Head of caudate nucleus (tissue), 42 donors: Measurements from ENCODE around the gene TM9SF2.
"Not testable (repeated sequence)": the region's sequence is repeated elsewhere in the genome, so short reads cannot be mapped to it uniquely, and the experiment has no call there.

Experiments
- DNase-seq, 42 donors: peaks; one replicate each; pipeline versions ENCODE4 v3.0.0 to v3.0.0-alpha.2; 2020 to 2021; ENCODE audit warnings: mixed read lengths in 7 of 42
- intact Hi-C: fragments of 100-400 bp; cut with DNase I; formaldehyde crosslinking; loops from one replicate; pipeline ENCODE4 v1.15.0; 2022

Gene TM9SF2

DNA sequence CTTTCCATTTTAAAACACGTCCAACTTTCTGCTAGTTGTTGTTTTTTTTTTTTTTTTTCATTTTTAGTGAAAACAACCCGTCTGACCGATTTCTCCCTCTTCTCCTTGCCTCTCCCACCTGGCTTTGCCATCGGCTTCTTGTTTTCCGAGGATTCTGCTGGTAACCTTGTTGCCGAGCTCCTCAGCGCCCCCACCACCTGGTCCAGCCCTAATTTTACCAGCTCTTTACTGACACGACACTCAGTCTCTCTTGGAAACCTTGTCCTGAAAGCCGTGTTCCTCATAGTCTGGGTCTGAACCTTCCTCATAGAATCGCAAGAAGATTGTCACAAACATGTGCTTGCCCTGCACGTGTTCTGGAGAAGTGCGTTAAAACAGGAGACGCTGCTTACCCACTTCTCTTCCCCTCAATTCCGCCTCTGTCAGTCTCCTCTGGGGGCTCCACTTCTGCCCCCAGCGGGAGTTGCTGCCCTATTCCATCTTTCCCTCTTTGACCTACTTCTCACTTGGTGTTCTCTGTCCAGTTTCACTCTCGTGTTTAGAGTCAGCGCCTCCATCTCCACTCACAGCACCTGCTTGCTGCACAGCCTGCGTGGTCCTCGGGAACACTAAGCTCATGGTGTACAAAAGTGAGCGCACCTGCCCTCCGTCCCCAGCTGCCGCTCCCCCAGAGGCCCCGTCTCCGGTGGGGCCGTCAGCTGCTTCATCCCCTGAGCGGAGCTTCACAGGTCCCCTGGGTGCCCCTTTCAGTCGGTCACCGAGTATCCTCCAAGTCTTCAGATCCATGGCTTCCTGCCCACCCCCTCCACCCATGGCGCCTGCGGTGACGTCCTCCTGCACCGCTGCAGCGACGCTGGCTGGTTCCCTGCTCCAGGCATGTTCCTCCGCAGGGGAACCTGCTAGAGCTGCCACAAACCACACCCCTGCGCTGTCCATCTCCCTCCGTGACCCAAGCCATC is 65.1 kb downstream of the TM9SF2 start:
- intact Hi-C loops = no loop called here

DNA sequence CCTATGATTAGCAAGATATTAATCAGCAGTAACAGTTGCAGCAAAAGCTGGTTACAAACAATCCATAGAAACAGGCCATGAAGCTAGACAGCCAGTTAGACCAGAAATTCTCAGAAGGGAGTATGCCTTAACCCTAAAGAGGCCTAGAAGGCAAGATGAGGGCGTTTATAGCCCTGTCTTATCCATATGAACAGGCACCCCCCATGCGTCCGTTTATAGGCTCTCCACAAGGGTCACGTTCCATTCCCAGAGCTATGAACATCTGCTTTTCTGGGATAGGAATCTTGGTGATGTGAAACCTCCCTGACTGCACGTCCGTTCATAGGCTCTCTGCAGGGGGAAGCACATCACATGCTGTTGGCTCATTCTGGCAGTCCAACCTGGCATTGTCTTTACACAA is 67.6 kb downstream of the TM9SF2 start:
- intact Hi-C loops = not testable (repeated sequence)

More for the DNA sequence above, 65.1 kb downstream of the TM9SF2 start:
- no peak for DNase-seq

DNA sequence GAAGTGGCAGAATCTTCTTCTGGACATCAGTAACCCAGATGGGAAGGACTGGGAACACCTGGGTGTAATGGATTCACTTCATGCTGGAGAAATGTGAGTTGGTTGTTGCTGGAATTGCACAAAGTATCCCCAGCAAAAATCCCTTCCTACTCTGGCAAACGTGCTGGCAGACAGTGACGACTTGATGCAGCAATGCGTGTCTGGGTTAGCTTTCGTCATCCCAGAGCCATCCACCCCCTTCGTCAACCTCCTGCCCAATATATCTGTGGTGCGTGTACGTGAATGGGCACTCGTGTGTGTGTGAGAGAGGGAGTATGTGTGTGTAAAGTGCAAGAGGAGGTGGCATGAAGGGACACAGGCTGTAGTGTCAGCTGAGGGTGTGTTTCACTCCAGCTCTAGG is 70.9 kb downstream of the TM9SF2 start:
- DNase-seq = no peak
- intact Hi-C loops = no loop called here

More for the DNA sequence above, 67.6 kb downstream of the TM9SF2 start:
- not testable (repeated sequence) for DNase-seq

DNA sequence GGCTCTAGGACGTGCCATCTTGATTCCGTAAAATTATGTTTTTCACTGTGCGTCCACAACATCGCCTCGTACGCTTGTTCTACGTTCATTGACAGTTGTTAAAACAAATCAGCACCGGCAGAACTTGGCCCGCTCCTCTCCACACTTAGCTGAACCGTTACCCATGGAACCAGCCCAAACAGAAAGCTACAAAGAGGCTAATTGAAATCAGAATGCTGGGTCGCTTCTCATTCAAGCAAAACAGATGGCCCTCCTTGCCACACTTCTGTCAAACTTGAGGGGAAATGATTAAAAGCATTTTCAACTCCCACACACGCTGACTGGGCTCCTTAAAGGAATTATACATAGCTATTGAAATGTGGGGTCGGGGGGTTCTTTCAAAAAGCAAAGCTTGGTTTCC is 71.6 kb downstream of the TM9SF2 start:
- DNase-seq = no peak
- intact Hi-C loops = no loop called here

DNA sequence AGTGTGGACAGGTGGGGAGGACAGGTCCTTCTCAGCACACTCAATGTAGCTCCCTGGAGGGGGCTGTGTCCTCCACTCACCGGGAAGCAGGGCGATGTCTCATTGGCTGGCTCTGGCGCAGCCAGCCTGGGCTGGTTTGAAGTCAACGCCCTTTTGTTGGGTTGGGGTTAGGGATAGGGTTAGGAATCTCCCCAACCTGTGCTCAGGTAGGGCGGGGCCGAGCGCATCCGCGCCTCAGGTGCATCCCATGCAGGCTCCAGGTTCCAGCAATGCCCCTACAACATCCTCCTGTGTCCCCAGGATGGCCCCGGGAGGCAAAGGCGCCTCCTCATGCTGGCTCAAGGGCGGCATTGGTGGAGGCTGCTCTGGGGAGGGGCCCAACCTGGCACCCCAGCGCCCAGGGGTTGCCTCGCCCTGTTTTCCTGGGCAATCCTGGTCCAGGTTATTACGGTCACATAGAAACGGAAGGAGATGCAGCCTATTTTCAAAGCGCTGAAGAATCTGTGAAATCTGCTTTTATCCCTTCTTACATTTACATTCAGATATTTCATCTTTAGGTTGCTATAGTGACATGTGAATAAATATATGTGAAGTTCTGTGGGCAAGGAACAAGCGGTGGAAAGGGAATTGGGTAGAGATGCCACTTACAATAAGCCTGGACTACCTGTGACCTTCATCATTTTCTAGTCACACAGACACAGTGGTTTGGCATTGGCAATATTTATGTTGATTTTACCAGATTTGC is 74.3 kb downstream of the TM9SF2 start:
- intact Hi-C loops = no loop called here
- peak in 14 of 42 donors; percentile 7 to 57 (median 30) for DNase-seq

DNA sequence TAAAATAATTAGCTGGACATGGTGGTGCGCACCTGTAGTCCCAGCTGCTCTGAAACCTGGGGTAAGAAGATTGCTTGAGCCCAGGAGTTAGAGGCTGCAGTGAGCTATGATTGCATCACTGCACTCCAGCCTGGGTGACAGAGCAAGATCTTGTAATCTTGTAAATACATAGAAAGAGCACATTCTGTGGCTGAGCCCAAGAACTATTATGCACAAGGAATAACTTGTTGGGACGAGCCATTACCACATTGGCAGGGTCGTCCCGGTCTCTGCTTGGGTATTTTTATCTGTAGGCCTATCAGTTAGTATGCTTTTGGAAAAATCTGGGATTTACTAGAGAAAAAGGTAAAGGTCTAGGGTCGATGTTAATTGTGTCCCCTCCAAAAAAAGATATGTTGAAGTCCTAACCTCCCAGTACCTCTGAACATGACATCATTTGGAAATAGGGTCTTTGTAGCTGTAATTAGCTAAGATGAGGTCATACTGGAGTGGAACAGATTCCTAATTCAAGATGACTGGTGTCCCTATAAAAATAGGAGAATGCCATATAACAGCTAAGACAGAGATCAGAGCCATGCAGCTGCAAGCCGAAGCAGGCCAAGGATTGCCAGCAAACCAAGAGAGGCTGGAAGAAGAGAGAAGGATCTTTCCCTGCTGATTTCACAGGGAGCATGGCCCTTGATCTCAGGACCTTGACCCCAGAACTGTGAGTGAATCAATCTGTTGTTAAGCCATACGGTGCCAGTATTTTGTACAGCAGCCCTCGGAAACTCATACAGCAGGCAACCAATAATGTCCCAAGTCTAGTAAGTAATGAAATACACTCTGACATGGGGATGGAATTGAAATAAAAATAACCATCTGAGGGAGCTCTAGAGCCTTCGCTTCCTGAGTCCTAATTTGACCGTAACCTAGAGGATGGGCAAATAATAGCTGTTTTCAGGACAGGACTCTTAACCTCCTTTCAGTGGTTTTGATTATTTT is 77.0 kb downstream of the TM9SF2 start:
- intact Hi-C loops = no loop called here
- DNase-seq = no peak

DNA sequence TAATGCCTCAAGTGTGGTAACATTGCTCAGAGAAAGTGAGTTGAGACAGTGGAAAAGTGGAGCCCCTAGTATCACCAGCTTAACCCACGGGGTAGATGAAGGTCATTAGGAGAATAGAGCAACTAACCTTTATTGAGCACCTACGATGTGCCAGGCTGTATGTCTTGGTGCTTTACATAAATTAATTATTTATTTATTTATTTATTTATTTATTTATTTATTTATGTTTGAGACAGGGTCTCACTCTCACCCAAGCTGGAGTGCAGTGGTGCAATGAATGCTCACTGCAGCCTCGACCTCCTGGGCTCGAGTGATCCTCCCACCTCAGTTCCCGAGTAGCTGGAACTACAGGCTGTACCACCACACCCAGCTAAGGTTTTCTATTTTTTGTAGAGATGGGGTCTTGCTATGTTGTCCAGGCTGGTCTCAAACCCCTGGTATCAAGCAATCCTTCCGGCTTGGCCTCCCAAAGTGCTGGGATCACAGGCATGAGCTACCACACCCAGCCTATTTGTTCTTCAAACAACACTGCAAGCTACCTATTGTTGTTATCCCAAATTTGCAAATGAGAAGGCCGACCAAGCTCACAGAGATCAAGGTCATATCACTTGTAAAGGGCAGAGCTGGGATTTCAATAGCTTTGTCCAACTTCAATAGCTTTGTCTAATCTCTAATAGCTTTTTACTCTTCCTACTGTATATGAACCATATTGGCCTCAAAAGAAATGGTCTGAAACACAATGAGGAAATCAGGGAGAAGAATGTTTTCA is 79.4 kb downstream of the TM9SF2 start:
- intact Hi-C loops = no loop called here
- DNase-seq = no peak

DNA sequence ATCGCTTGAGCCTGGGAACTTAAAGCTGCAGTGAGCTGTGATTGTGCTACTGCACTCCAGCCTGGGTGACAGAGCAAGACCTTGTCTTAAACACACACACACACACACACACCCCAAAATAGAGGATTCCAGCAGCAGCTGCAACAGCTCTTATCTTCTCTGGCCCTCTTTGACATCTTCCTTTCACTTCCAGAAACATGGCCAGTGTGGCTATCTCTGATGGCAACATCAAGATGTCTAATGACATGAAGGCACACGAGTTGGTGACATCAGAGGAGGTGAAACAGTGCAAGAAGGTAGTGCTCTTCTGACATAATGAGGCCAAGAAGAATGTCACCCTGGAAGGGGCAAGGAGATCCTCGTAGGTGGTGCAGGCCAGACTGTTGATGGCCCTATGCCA is 81.2 kb downstream of the TM9SF2 start:
- intact Hi-C loops = no loop called here
- DNase-seq = no peak

DNA sequence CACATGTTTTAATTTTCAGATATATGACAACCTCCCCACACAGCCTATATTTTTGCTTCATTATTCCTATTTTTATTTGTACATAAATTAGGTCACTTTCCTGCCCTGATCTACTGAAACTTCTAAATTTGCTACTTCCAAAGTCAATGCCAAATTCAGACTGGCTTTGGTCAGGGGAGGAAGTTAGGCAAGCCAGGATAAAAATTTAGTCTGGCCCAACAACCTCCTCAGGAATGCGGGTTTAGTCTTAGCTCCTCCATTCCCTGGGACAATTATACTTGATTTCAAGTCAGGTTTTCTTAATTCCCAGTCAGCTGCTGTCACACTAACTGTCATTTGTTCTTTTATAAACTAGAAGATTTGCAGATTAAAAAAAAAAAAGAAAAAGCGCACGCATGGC is 84.3 kb downstream of the TM9SF2 start:
- DNase-seq = no peak
- intact Hi-C loops = no loop called here

DNA sequence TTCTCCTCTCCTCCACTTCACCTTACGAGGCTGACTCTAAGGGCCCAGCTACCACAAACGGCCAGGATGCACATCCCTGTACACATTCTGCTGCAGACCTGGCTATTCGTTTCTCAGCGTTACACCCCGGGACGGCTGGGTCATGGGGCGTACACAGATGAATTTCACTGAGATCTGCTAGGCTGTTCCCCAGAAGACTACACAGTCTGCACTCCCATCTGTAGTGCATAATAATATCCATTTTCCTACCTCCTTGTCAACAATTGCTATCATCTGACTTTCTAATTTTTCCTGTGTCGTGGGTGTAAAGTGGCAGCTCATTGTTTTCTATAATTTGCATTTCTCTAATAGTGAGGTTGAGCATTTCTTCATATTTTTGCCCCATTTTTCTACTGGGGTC is 85.7 kb downstream of the TM9SF2 start:
- no peak for DNase-seq
- intact Hi-C loops = no loop called here

DNA sequence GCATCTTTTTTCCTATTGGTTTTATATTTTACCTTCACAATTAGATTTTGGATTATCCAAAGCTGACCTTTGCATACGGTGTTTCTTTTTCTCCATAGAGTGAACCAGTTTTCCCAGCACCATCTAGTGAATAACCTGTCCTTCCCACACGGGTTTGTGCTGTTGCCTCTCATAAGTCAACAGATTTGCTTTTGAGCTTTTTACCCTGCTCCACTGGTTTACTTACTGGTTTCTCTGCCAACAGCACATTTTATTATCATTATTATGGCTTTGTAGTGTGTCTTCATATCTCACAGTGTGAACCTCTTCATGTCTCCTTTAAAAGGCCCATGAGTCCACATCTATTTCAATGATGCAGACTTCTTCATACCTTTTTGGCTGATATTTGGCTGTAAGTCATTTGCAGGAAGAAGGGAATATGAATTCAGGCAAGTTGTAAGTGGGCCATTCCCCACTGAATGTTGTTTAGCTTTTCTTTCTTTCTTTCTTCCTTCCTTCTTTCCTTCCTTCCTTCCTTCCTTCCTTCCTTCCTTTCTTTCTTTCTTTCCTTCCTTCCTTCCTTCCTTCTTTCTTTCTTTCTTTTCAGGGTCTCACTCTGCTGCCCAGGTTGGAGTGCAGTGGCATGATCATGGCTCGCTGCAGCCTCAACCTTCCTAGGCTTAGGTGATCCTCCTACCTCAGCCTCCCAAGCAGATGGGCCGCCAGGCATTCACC is 86.8 kb downstream of the TM9SF2 start:
- intact Hi-C loops = no loop called here
- DNase-seq = no peak

DNA sequence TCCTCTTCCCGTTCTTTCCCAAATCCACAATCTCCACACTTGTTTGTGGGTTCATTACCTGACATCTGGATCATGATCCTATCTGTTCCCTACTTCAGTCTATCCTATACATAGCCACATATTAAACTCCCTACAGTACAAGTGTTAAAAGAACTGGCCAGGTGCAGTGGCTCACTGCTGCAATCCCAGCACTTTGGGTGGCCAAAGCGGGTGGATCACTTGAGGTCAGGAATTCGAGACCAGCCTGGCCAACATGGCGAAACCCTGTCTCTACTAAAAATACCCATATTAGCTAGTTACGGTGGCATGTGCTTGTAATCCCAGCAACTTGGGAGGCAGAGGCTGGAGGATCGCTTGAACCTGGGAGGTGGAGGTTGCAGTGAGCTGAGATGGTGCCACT is 88.3 kb downstream of the TM9SF2 start:
- no peak for DNase-seq
- intact Hi-C loops = no loop called here

DNA sequence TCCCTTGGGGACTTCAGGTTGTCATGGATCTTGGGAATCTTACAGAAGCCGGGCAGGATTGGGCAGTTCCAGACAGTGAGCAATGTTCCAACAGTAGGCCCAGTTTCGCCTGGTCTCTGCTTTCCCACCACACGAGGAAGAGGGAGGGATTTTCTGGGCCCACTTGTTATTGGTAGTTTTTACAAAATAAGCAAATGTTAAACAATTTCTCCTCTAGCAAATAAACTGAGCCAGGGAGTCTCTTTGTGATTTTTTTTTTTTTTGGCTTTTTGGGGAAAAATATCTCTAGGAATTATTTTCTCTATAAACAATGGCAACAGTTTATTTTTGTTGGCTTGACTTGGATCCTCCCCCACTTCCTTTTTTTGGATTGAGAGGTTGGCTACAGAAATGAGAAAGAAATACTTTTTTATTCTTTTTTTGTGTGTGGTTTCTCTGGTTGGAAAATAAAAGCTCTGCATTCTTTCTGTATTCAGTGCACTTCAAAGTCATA is 89.3 kb downstream of the TM9SF2 start:
- intact Hi-C loops = no loop called here
- DNase-seq = no peak

DNA sequence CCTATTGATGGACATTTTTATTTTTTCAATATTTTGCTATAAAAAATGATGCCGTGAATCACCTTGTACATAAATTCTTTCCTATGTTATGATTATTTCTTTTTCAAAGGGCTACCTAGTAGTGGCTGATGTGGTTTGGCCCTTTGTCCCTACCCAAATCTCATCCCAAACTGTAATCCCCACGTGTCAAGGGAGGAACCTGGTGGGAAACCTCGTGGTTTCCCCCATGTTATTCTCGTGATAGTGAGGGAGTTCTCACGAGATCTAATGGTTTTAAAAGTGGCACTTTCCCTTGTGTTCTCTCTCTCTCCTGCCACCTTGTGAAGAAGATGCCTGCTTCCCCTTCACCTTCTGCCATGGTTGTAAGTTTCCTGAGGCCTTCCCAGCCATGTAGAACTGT is 94.9 kb downstream of the TM9SF2 start:
- intact Hi-C loops = no loop called here
- no peak for DNase-seq

DNA sequence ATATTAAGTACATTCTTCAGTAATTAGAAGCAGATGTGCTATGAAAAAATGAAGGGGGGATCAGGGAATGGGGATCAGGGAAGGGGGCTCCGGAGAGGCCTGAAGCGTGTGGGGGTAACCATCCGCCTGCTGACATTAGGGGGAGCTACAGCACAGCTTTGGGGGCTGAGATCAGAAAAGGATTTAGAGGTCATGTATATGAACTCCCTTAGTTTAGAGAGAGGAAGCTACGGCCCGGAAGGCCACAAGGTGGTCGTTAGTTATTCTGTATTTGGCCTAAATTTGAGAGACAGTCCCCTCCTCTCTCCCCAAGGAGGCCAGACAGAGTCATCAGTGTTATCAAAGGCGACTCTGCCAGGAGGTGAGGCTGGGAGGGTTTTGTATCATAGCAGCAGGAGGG is 99.0 kb downstream of the TM9SF2 start:
- DNase-seq = no peak
- intact Hi-C loops = loop anchor here (5.0 kb wide), 1 partner anchor 103 kb away; no protein-coding TSS in a partner anchor

DNA sequence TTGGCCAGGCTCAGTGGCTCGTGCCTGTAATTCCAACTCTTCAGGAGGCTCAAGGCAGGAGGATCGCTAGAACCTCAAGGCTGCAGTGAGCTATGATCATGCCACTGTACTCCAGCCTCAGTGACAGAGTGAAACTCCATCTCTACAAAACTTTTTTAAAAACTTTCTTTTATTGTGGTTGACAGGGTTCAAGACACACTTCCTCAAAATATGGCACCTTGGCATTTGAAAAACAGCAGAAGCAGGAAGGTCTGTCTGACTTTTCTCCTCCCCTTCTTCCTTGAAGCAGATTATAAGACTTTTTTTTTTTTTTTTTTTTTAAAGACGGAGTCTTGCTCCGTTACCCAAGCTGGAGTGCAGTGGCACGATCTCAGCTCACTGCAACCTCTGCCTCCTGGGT is 100.3 kb downstream of the TM9SF2 start:
- intact Hi-C loops = loop anchor here (5.0 kb wide), 1 partner anchor 104 kb away; no protein-coding TSS in a partner anchor

DNA sequence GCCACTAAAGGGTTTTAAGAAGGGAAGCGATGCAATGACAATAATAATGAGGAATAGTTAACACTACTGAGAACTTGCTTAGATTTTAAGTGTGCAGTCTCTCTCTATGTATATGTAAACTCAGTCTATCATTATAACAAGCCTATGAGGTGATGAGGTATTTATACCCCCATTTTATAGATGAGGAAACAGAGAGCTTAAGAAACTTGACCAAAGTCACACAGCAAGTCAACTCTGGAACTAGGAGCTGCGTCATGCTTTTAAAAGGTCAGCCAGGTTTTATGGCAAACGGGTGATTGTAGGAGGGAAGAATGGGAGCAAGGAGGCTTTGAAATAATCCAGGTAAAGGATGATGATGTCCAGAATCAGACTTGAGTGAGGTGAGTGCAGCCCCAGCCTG is 103.4 kb downstream of the TM9SF2 start:
- intact Hi-C loops = loop anchor here (5.0 kb wide), 1 partner anchor 107 kb away; no protein-coding TSS in a partner anchor

More for the DNA sequence above, 100.3 kb downstream of the TM9SF2 start:
- DNase-seq = no peak

More for the DNA sequence above, 103.4 kb downstream of the TM9SF2 start:
- no peak for DNase-seq
